Neural crest cell (in vitro differentiated cells): ENCODE data around the gene CAPZA2. TPM values are rescaled to one million over a fixed set of nuclear protein-coding genes. Genes with fewer than 3 reads are reported as not detected.

Experiments used
- DNase-seq: peaks from one replicate; pipeline ENCODE4 v3.0.0; 2021; ENCODE audit warnings: low read depth, mixed read lengths, low spot score
- H3K27ac Mint-ChIP-seq: one replicate; pipeline ENCODE4 v1.8.0; 2021; ENCODE audit warnings: mild to moderate bottlenecking, mixed read lengths; ENCODE audit not compliant: unreplicated experiment
- H3K27me3 Mint-ChIP-seq: 2 replicates; pipeline ENCODE4 v1.8.0; 2021; ENCODE audit warnings: low read depth, mild to moderate bottlenecking, mixed read lengths
- H3K36me3 Mint-ChIP-seq: 2 replicates; pipeline ENCODE4 v1.8.0; 2021; ENCODE audit warnings: low read depth, mild to moderate bottlenecking, mixed read lengths
- H3K4me1 Mint-ChIP-seq: 2 replicates; pipeline ENCODE4 v1.8.0; 2021; ENCODE audit warnings: mixed read lengths
- H3K4me3 Mint-ChIP-seq: one replicate; pipeline ENCODE4 v1.8.0; 2021; ENCODE audit warnings: mild to moderate bottlenecking, mixed read lengths
- H3K9me3 Mint-ChIP-seq: 2 replicates; pipeline ENCODE4 v1.8.0; 2021; ENCODE audit warnings: mixed read lengths
- CTCF ChIP-seq: fragments of 200-600 bp; sonication (generic); conservative IDR thresholded peaks from 2 replicates; pipeline ENCODE4 v1.5.0; 2021; ENCODE audit warnings: antibody characterized with exemption, mild to moderate bottlenecking
- total RNA-seq: library from RNA; stranded (reverse); gene quantifications from 2 replicates; pipeline ENCODE4 v1.2.1, GENCODE V29; 2021

The CAPZA2 gene
- total RNA-seq, 1 donor from 2014 or later = 115 TPM

GRCh38 chr7:116872026-116872425 is 9.6 kb downstream of the CAPZA2 start:
- Mint-ChIP-seq H3K9me3 (no peaks in the 10 kb centered on the region), H3K27ac (no peak overlapping the region), H3K4me1 (peaks cover 23% of the 10 kb centered on the region), H3K4me3 (no peak overlapping the region), H3K27me3 (no peaks in the 10 kb centered on the region), H3K36me3 (no peaks in the 10 kb centered on the region)
- no peak for TF ChIP-seq CTCF
- no peak for DNase-seq

GRCh38 chr7:116873619-116874018 is 11.2 kb downstream of the CAPZA2 start:
- no peaks in the 10 kb centered on the region for H3K9me3 Mint-ChIP-seq
- no peak overlapping the region for H3K4me3 Mint-ChIP-seq
- H3K4me1 Mint-ChIP-seq = peaks cover 19% of the 10 kb centered on the region
- no peaks in the 10 kb centered on the region for H3K27me3 Mint-ChIP-seq
- no peak for DNase-seq
- H3K27ac Mint-ChIP-seq = no peak overlapping the region
- no peak for TF ChIP-seq CTCF
- no peaks in the 10 kb centered on the region for H3K36me3 Mint-ChIP-seq

GRCh38 chr7:116876664-116877442 is 14.5 kb downstream of the CAPZA2 start:
- Mint-ChIP-seq H3K27me3 (no peaks in the 10 kb centered on the region), H3K4me3 (no peak overlapping the region), H3K9me3 (no peaks in the 10 kb centered on the region), H3K36me3 (no peaks in the 10 kb centered on the region), H3K27ac (no peak overlapping the region), H3K4me1 (no peaks in the 10 kb centered on the region)
- DNase-seq = no peak
- TF ChIP-seq CTCF = no peak

GRCh38 chr7:116877443-116878217 is 15.2 kb downstream of the CAPZA2 start:
- TF ChIP-seq CTCF = no peak
- Mint-ChIP-seq H3K9me3 (no peaks in the 10 kb centered on the region), H3K4me1 (no peaks in the 10 kb centered on the region), H3K4me3 (no peak overlapping the region), H3K27ac (no peak overlapping the region), H3K27me3 (no peaks in the 10 kb centered on the region), H3K36me3 (no peaks in the 10 kb centered on the region)
- DNase-seq = no peak

GRCh38 chr7:116884691-116885090 is 22.3 kb downstream of the CAPZA2 start:
- H3K4me3 Mint-ChIP-seq = no peak overlapping the region
- no peaks in the 10 kb centered on the region for H3K4me1 Mint-ChIP-seq
- TF ChIP-seq CTCF = no peak
- no peak for DNase-seq
- H3K27me3 Mint-ChIP-seq = no peaks in the 10 kb centered on the region
- H3K36me3 Mint-ChIP-seq = peaks cover 18% of the 10 kb centered on the region
- H3K9me3 Mint-ChIP-seq = peaks cover 7% of the 10 kb centered on the region
- H3K27ac Mint-ChIP-seq = no peak overlapping the region
